Activated CD8-positive, alpha-beta T cell treated with anti-CD3 and anti-CD28 coated beads, Interleukin-2, amount 10 ng/mL, durations not matched to agents 7 days and 5 days (primary cell): ENCODE measurements around the gene DENND2D. TPM values are rescaled to one million over a fixed set of nuclear protein-coding genes. Genes with fewer than 3 reads are reported as not detected.

Experiments used
- ATAC-seq: fragments of 150-1000 bp; cut with Tn5 transposase; one replicate; pipeline ENCODE4 v1.10.0; 2021; ENCODE audit warnings: moderate library complexity
- CTCF ChIA-PET: fragments of 350-600 bp; sonication (Branson Sonifier 250); formaldehyde crosslinking; loops from one replicate; lab custom pipeline; 2021; ENCODE audit warnings: antibody characterized with exemption; lab: Charles Lee
- POLR2A ChIA-PET: fragments of 350-600 bp; sonication (Branson Sonifier 250); formaldehyde crosslinking; loops from one replicate; lab custom pipeline; 2021; ENCODE audit warnings: antibody characterized with exemption; lab: Charles Lee
- DNase-seq: peaks from one replicate; pipeline ENCODE4 v3.0.0-alpha.2; 2020
- H3K27ac Mint-ChIP-seq: one replicate; pipeline ENCODE4 v1.8.0; 2021; ENCODE audit warnings: mild to moderate bottlenecking, mixed read lengths
- H3K27me3 Mint-ChIP-seq: one replicate; pipeline ENCODE4 v1.8.0; 2021; ENCODE audit warnings: low read depth, mixed read lengths
- H3K36me3 Mint-ChIP-seq: one replicate; pipeline ENCODE4 v1.8.0; 2021; ENCODE audit warnings: low read depth, mixed read lengths
- H3K4me1 Mint-ChIP-seq: one replicate; pipeline ENCODE4 v1.8.0; 2021; ENCODE audit warnings: low read depth, mixed read lengths
- H3K4me3 Mint-ChIP-seq: one replicate; pipeline ENCODE4 v1.8.0; 2021; ENCODE audit warnings: mild to moderate bottlenecking, mixed read lengths
- H3K9me3 Mint-ChIP-seq: one replicate; pipeline ENCODE4 v1.8.0; 2022; ENCODE audit warnings: mixed read lengths; ENCODE audit not compliant: insufficient read depth
- total RNA-seq, 2 experiments: library from RNA; stranded (reverse); gene quantifications; one replicate each; pipeline ENCODE4 v1.2.3, GENCODE V29; 2021

The DENND2D gene
- total RNA-seq, 2 experiments from 2014 or later: 262 to 275 TPM

- no peak for ATAC-seq
- no peak for DNase-seq
- peak overlapping the region; percentile 76 for H3K27ac Mint-ChIP-seq
- H3K4me1 Mint-ChIP-seq: peaks cover 89% of the 10 kb centered on the region
- ChIA-PET POLR2A (interaction anchor here (1.3 to 4.2 kb wide), 6 partner anchors 8 to 255 kb away, joined by 3 to 40 read pairs (median 10); partner anchors contain the start of gene DENND2D), CTCF (interaction anchor here (0.6 to 14.9 kb wide), 6 partner anchors 10 to 162 kb away, joined by 3 to 528 read pairs (median 6); partner anchors contain the start of gene CHI3L2)
- peaks cover 98% of the 10 kb centered on the region for H3K36me3 Mint-ChIP-seq
- no peaks in the 10 kb centered on the region for H3K9me3 Mint-ChIP-seq
- no peaks in the 10 kb centered on the region for H3K27me3 Mint-ChIP-seq
- H3K4me3 Mint-ChIP-seq: peak overlapping the region; percentile 99
Measured at GRCh38 chr1:111192658-111193519, 7.6 kb downstream of the DENND2D start.

GRCh38 chr1:111192074-111192473 lies 8.4 kb downstream of the DENND2D start:
- Mint-ChIP-seq H3K27ac (peak overlapping the region; percentile 76), H3K4me1 (peaks cover 98% of the 10 kb centered on the region), H3K9me3 (no peaks in the 10 kb centered on the region), H3K36me3 (peaks cover 98% of the 10 kb centered on the region), H3K4me3 (peak overlapping the region; percentile 16), H3K27me3 (no peaks in the 10 kb centered on the region)
- ChIA-PET POLR2A (interaction anchor here (1.2 to 4.2 kb wide), 8 partner anchors 8 to 256 kb away, joined by 3 to 40 read pairs (median 8); partner anchors contain the start of genes CEPT1, DENND2D and DRAM2), CTCF (interaction anchor here (0.6 to 14.9 kb wide), 8 partner anchors 7 to 250 kb away, joined by 3 to 528 read pairs (median 4); partner anchors contain the start of genes CHI3L2 and DENND2D)
- DNase-seq (no peak), ATAC-seq (no peak)

GRCh38 chr1:111191496-111191895 lies 8.9 kb downstream of the DENND2D start:
- ChIA-PET CTCF (interaction anchor here (0.6 to 14.9 kb wide), 8 partner anchors 8 to 251 kb away, joined by 3 to 528 read pairs (median 4); partner anchors contain the start of genes CHI3L2 and DENND2D), POLR2A (interaction anchor here (0.6 to 4.2 kb wide), 9 partner anchors 8 to 257 kb away, joined by 3 to 40 read pairs (median 7); partner anchors contain the start of genes CEPT1, DENND2D and DRAM2)
- ATAC-seq (no peak), DNase-seq (no peak)
- no peaks in the 10 kb centered on the region for H3K27me3 Mint-ChIP-seq
- H3K36me3 Mint-ChIP-seq: peaks cover 98% of the 10 kb centered on the region
- H3K27ac Mint-ChIP-seq: peak overlapping the region; percentile 76
- H3K4me1 Mint-ChIP-seq: peaks cover 100% of the 10 kb centered on the region
- H3K4me3 Mint-ChIP-seq: no peak overlapping the region
- no peaks in the 10 kb centered on the region for H3K9me3 Mint-ChIP-seq

GRCh38 chr1:111190931-111191451 lies 9.5 kb downstream of the DENND2D start:
- peaks cover 98% of the 10 kb centered on the region for H3K36me3 Mint-ChIP-seq
- DNase-seq: no peak

GRCh38 chr1:111184663-111185062 lies 15.8 kb downstream of the DENND2D start:
- H3K36me3 Mint-ChIP-seq: peaks cover 85% of the 10 kb centered on the region
- no peaks in the 10 kb centered on the region for H3K27me3 Mint-ChIP-seq
- no peak for ATAC-seq
- H3K9me3 Mint-ChIP-seq: no peaks in the 10 kb centered on the region
- H3K4me1 Mint-ChIP-seq: peaks cover 47% of the 10 kb centered on the region
- no peak overlapping the region for H3K27ac Mint-ChIP-seq
- ChIA-PET CTCF (no interaction called here), POLR2A (interaction anchor here (1.4 kb wide), 2 partner anchors 14 to 17 kb away, joined by 4 to 5 read pairs; no protein-coding TSS in a partner anchor)
- no peak overlapping the region for H3K4me3 Mint-ChIP-seq
- no peak for DNase-seq

More at GRCh38 chr1:111190931-111191451, 9.5 kb downstream of the DENND2D start:
- CTCF ChIA-PET: interaction anchor here (0.7 to 14.9 kb wide), 6 partner anchors 8 to 251 kb away, joined by 3 to 528 read pairs (median 4); partner anchors contain the start of genes CHI3L2 and DENND2D
- POLR2A ChIA-PET: interaction anchor here (0.6 to 4.2 kb wide), 8 partner anchors 8 to 246 kb away, joined by 3 to 40 read pairs (median 8); partner anchors contain the start of genes CEPT1, DENND2D and DRAM2
- ATAC-seq: no peak
- H3K9me3 Mint-ChIP-seq: no peaks in the 10 kb centered on the region
- H3K4me1 Mint-ChIP-seq: peaks cover 99% of the 10 kb centered on the region
- H3K27ac Mint-ChIP-seq: peak overlapping the region; percentile 73
- no peak overlapping the region for H3K4me3 Mint-ChIP-seq
- H3K27me3 Mint-ChIP-seq: no peaks in the 10 kb centered on the region

GRCh38 chr1:111183308-111184069 lies 17.0 kb downstream of the DENND2D start:
- Mint-ChIP-seq H3K27ac (peak overlapping the region; percentile 56), H3K36me3 (peaks cover 83% of the 10 kb centered on the region), H3K9me3 (no peaks in the 10 kb centered on the region), H3K4me3 (no peak overlapping the region), H3K27me3 (no peaks in the 10 kb centered on the region), H3K4me1 (peaks cover 35% of the 10 kb centered on the region)
- ChIA-PET CTCF (interaction anchor here (0.6 to 2.6 kb wide), 10 partner anchors 8 to 217 kb away, joined by 3 to 13 read pairs (median 4); partner anchors contain the start of gene DENND2D), POLR2A (interaction anchor here (0.8 to 2.1 kb wide), 7 partner anchors 9 to 46 kb away, joined by 3 to 13 read pairs (median 5); partner anchors contain the start of genes CEPT1 and DRAM2)
- DNase-seq: no peak
- ATAC-seq: no peak

GRCh38 chr1:111182052-111182451 lies 18.4 kb downstream of the DENND2D start:
- Mint-ChIP-seq H3K27ac (no peak overlapping the region), H3K36me3 (peaks cover 78% of the 10 kb centered on the region), H3K27me3 (no peaks in the 10 kb centered on the region), H3K4me1 (peaks cover 21% of the 10 kb centered on the region), H3K9me3 (no peaks in the 10 kb centered on the region), H3K4me3 (no peak overlapping the region)
- POLR2A ChIA-PET: interaction anchor here (0.6 to 2.7 kb wide), 4 partner anchors 10 to 280 kb away, joined by 4 to 13 read pairs (median 6); no protein-coding TSS in a partner anchor
- DNase-seq (no peak), ATAC-seq (no peak)
- CTCF ChIA-PET: interaction anchor here (1.3 to 2.6 kb wide), 8 partner anchors 9 to 218 kb away, joined by 3 to 13 read pairs (median 8); partner anchors contain the start of gene DENND2D

- ATAC-seq (no peak), DNase-seq (no peak)
- Mint-ChIP-seq H3K4me3 (no peak overlapping the region), H3K9me3 (no peaks in the 10 kb centered on the region), H3K4me1 (peaks cover 4% of the 10 kb centered on the region), H3K36me3 (peaks cover 75% of the 10 kb centered on the region), H3K27ac (no peak overlapping the region), H3K27me3 (no peaks in the 10 kb centered on the region)
- ChIA-PET POLR2A (interaction anchor here (2.7 kb wide), 1 partner anchor 19 kb away, joined by 8 read pairs; no protein-coding TSS in a partner anchor), CTCF (interaction anchor here (0.9 to 1.5 kb wide), 3 partner anchors 14 to 220 kb away, joined by 3 to 4 read pairs (median 3); no protein-coding TSS in a partner anchor)
Measured at GRCh38 chr1:111179968-111180533, 20.4 kb downstream of the DENND2D start.

GRCh38 chr1:111176678-111177077 lies 23.8 kb downstream of the DENND2D start:
- no peak overlapping the region for H3K4me3 Mint-ChIP-seq
- H3K4me1 Mint-ChIP-seq: peaks cover 1% of the 10 kb centered on the region
- ATAC-seq (no peak), DNase-seq (no peak)
- POLR2A ChIA-PET: no interaction called here
- H3K36me3 Mint-ChIP-seq: peaks cover 71% of the 10 kb centered on the region
- no peak overlapping the region for H3K27ac Mint-ChIP-seq
- CTCF ChIA-PET: no interaction called here
- H3K9me3 Mint-ChIP-seq: no peaks in the 10 kb centered on the region
- no peaks in the 10 kb centered on the region for H3K27me3 Mint-ChIP-seq

GRCh38 chr1:111175349-111175748 lies 25.1 kb downstream of the DENND2D start:
- ChIA-PET POLR2A (no interaction called here), CTCF (interaction anchor here (1.5 kb wide), 1 partner anchor 17 kb away, joined by 3 read pairs; no protein-coding TSS in a partner anchor)
- no peak for DNase-seq
- Mint-ChIP-seq H3K4me3 (no peak overlapping the region), H3K4me1 (peaks cover 1% of the 10 kb centered on the region), H3K27me3 (no peaks in the 10 kb centered on the region), H3K9me3 (no peaks in the 10 kb centered on the region), H3K27ac (no peak overlapping the region), H3K36me3 (peaks cover 66% of the 10 kb centered on the region)
- ATAC-seq: no peak
